Measurements from ENCODE around the gene RTL9. TPM values are rescaled to one million over a fixed set of nuclear protein-coding genes. Genes with fewer than 3 reads are reported as not detected.

RTL9 gene
- total and polyA plus RNA-seq, 10 donors: not detected

- peak; percentile 94 for DNase-seq
- intact Hi-C loops (cut with DNase I; ENCODE audit: low total_unique reads): no loop called here
- H3K27ac ChIP-seq: peak within 1 kb of the TSS; percentile 82 to 92 (median 90)
- TF ChIP-seq POLR2A (IDR thresholded peaks at IDR 0.05): peak in 1 of 3 donors; percentile 47
- peak in 2 of 11 experiments; percentile 4 to 15 for TF ChIP-seq CTCF (IDR thresholded peaks at IDR 0.05 in 8 of 11, conservative IDR thresholded peaks at IDR 0.05 in 3 of 11)
- TF ChIP-seq POLR2AphosphoS5 (IDR thresholded peaks at IDR 0.05): peak; percentile 59 to 85 (median 80)
- H3K27me3 ChIP-seq (replicated peaks in 1 of 7): peaks cover 0 to 7% (median 0%) of the 10 kb centered on the region in 7 donors
- H3K36me3 ChIP-seq: no peaks in the 10 kb centered on the region
- H3K4me3 ChIP-seq: peak within 1 kb of the TSS; percentile 50 to 83 (median 58)
- H3K9me3 ChIP-seq: no peaks in the 10 kb centered on the region
- WGBS, 5 donors: 1 to 46% (median 9%) methylated on average over 12 to 78 of the region's 78 CpGs
- peaks cover 0 to 42% (median 7%) of the 10 kb centered on the region in 6 donors for H3K4me1 ChIP-seq
These were observed 40.6 kb upstream of the RTL9 start, which contains the start of gene AMMECR1 for GRCh38 chrX:110317820-110318663. AMMECR1 (minus strand) TSS chrX:110318085; CDS start chrX:110318071, 14 bp downstream.

DNA sequence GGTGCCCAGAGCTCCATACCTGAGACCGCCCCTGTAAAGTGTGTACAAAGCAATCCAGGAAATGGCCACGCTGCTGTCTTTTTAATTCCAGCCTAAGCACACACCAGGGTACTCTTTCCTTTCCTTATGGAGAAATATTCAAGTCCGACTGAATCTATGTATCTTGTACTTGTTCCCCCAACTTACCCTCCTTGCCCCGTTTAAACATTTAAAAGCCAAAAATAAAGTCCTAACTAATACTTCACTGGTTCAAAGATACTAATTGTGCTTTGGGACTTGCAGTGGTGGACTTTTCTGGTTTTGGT is 40.0 kb upstream of the RTL9 start:
- no peaks in the 10 kb centered on the region for H3K36me3 ChIP-seq
- H3K4me1 ChIP-seq: peaks cover 0 to 37% (median 7%) of the 10 kb centered on the region in 6 donors
- peak overlapping the region; percentile 8 to 92 (median 90) for H3K27ac ChIP-seq
- H3K4me3 ChIP-seq: peak overlapping the region in 7 of 8 donors; percentile 30 to 83 (median 60)
- TF ChIP-seq POLR2AphosphoS5 (IDR thresholded peaks at IDR 0.05) (no peak), CTCF (IDR thresholded peaks at IDR 0.05 in 8 of 11, conservative IDR thresholded peaks at IDR 0.05 in 3 of 11) (no peak)
- DNase-seq: no peak
- WGBS, 5 donors: 7 to 33% (median 14%) methylated on average over 4 of the region's 4 CpGs
- intact Hi-C loops (cut with DNase I; ENCODE audit: low total_unique reads): no loop called here
- H3K9me3 ChIP-seq: no peaks in the 10 kb centered on the region
- peaks cover 0 to 7% (median 0%) of the 10 kb centered on the region in 7 donors for H3K27me3 ChIP-seq (replicated peaks in 1 of 7)

- peaks cover 0 to 7% (median 0%) of the 10 kb centered on the region in 7 donors for H3K27me3 ChIP-seq (replicated peaks in 1 of 7)
- 37 to 68% (median 65%) methylated on average over 3 of the region's 3 CpGs for WGBS, 5 donors
- peaks cover 0 to 27% (median 7%) of the 10 kb centered on the region in 6 donors for H3K4me1 ChIP-seq
These were observed 38.2 kb upstream of the RTL9 start for GRCh38 chrX:110320381-110320987.

More at GRCh38 chrX:110320381-110320987, 38.2 kb upstream of the RTL9 start:
- intact Hi-C loops (cut with DNase I; ENCODE audit: low total_unique reads): no loop called here
- H3K9me3 ChIP-seq: peaks cover 0 to 2% (median 0%) of the 10 kb centered on the region in 8 donors
- no peak overlapping the region for H3K4me3 ChIP-seq
- no peak for DNase-seq
- no peak overlapping the region for H3K27ac ChIP-seq
- H3K36me3 ChIP-seq: no peaks in the 10 kb centered on the region
- TF ChIP-seq POLR2AphosphoS5 (IDR thresholded peaks at IDR 0.05) (no peak), POLR2A (IDR thresholded peaks at IDR 0.05) (no peak), CTCF (IDR thresholded peaks at IDR 0.05 in 8 of 11, conservative IDR thresholded peaks at IDR 0.05 in 3 of 11) (no peak)

All from spleen (tissue), 11 donors.